GM18511 (cell line): ENCODE data around the gene RHOF.

Experiments
- ATAC-seq: cut with Tn5 transposase; IDR thresholded peaks from one replicate; pipeline ENCODE4 v1.9.1; 2021; ENCODE audit warnings: mild to moderate bottlenecking, moderate library complexity; ENCODE audit not compliant: unreplicated experiment

RHOF gene

GRCh38 chr12:121793440-121793837, at the start of gene RHOF:
Gene RHOF, minus strand, starts transcription at chr12:121793688. Its CDS starts 55 bp downstream, at chr12:121793633.
- ATAC-seq, result peak; percentile 18

- ATAC-seq, result no peak
Measured at GRCh38 chr12:121839993-121840761, 46.7 kb upstream of the RHOF start.

GRCh38 chr12:121839106-121839992, 45.9 kb upstream of the RHOF start:
- peak; percentile 96 for ATAC-seq

GRCh38 chr12:121838126-121838525, 44.6 kb upstream of the RHOF start:
- ATAC-seq, result no peak

GRCh38 chr12:121837680-121838079, 44.2 kb upstream of the RHOF start:
- ATAC-seq, result no peak

- ATAC-seq, result no peak
Measured at GRCh38 chr12:121831571-121832245, 38.2 kb upstream of the RHOF start.

- ATAC-seq, result no peak
Measured at GRCh38 chr12:121830588-121831265, 37.2 kb upstream of the RHOF start.

GRCh38 chr12:121830134-121830533, 36.6 kb upstream of the RHOF start:
- ATAC-seq, result no peak

- ATAC-seq, result no peak
Measured at GRCh38 chr12:121829250-121829918, 35.9 kb upstream of the RHOF start.

- ATAC-seq, result no peak
Measured at GRCh38 chr12:121828826-121829225, 35.3 kb upstream of the RHOF start.

GRCh38 chr12:121828306-121828705, 34.8 kb upstream of the RHOF start:
- ATAC-seq, result no peak

GRCh38 chr12:121827351-121828099, 34.0 kb upstream of the RHOF start:
- no peak for ATAC-seq

GRCh38 chr12:121826318-121827150, 33.0 kb upstream of the RHOF start:
- ATAC-seq, result no peak

- ATAC-seq, result no peak
Measured at GRCh38 chr12:121825041-121825523, 31.6 kb upstream of the RHOF start.

GRCh38 chr12:121823727-121824115, 30.2 kb upstream of the RHOF start:
- ATAC-seq, result no peak

- ATAC-seq, result no peak
Measured at GRCh38 chr12:121823101-121823726, 29.7 kb upstream of the RHOF start.

GRCh38 chr12:121822393-121823100, 29.1 kb upstream of the RHOF start:
- ATAC-seq, result no peak
